ENCODE results near the gene UQCRH. TPM values are rescaled to one million over a fixed set of nuclear protein-coding genes. Genes with fewer than 3 reads are reported as not detected.

UQCRH gene
- total and polyA plus RNA-seq, 2 donors from 2014 or later = 188 to 850 TPM

DNA sequence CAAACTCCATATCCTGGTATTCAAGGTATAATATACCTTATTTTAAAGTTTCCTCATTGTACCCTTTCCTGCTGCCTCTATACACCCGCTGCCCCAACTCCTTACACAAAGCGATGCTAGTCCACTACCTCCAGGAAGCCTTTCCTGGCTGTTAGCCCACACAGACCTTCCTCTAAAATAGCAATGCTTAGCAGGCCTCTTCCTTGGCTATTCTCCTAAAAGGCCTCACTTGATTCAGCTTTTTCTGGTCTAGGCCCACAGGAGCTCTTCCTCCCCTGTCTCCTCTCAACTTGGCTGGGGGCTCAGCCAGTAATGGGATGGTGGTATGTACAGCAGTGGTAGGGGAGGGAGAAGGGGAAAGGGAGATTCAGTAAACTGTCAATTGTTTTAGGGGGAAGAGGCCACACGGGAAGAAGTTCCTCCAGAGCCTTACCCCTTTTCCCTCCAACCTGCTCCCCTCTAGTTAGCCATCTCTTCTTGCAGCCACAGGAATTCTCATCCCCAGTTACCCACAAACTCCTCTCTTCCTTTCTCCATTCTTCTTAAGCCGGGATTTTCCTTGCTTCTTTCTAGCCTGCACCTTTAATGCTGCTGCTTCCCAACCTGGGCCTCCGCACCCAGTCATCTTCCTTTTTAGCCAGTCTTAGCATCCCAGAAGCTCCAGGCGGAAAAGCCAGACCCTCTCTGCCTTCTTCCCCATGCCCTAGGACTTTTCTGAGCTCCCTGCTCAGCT, 2.7 kb upstream of the UQCRH start:
- FAIRE-seq (no peak), DNase-seq (peak in 1 of 5 donors; percentile 32)
- TF ChIP-seq, protein P1, sequence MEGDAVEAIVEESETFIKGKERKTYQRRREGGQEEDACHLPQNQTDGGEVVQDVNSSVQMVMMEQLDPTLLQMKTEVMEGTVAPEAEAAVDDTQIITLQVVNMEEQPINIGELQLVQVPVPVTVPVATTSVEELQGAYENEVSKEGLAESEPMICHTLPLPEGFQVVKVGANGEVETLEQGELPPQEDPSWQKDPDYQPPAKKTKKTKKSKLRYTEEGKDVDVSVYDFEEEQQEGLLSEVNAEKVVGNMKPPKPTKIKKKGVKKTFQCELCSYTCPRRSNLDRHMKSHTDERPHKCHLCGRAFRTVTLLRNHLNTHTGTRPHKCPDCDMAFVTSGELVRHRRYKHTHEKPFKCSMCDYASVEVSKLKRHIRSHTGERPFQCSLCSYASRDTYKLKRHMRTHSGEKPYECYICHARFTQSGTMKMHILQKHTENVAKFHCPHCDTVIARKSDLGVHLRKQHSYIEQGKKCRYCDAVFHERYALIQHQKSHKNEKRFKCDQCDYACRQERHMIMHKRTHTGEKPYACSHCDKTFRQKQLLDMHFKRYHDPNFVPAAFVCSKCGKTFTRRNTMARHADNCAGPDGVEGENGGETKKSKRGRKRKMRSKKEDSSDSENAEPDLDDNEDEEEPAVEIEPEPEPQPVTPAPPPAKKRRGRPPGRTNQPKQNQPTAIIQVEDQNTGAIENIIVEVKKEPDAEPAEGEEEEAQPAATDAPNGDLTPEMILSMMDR (IDR thresholded peaks at IDR 0.05; ENCODE audit: borderline replicate concordance, extremely low read depth, insufficient read depth) = no peak
- Histone ChIP-seq H3K36me3 (ENCODE audit: control insufficient read depth in 2 of 3, insufficient read depth in 3 of 3, low read length in 3 of 3) (peaks cover 9 to 17% (median 15%) of the 10 kb centered on the region in 3 donors), H3K9me3 (ENCODE audit: control insufficient read depth in 2 of 3, insufficient read depth in 1 of 3, low read length in 3 of 3) (no peaks in the 10 kb centered on the region), H3K27me3 (ENCODE audit: control insufficient read depth, insufficient read depth, low read length) (no peaks in the 10 kb centered on the region), H3K4me3 (ENCODE audit: low read length in 3 of 3) (peak overlapping the region; percentile 36 to 88 (median 88)), H3K27ac (ENCODE audit: low read depth in 2 of 2, low read length in 2 of 2) (peak overlapping the region; percentile 96 to 98), H3K9ac (ENCODE audit: low read length in 3 of 3) (peak overlapping the region; percentile 44 to 97 (median 90)), H3K4me1 (ENCODE audit: control insufficient read depth in 2 of 3, insufficient read depth in 2 of 3, low read depth in 1 of 3, low read length in 3 of 3) (peaks cover 0 to 17% (median 9%) of the 10 kb centered on the region in 3 donors)
- intact Hi-C loops (cut with DNase I) = no loop called here

DNA sequence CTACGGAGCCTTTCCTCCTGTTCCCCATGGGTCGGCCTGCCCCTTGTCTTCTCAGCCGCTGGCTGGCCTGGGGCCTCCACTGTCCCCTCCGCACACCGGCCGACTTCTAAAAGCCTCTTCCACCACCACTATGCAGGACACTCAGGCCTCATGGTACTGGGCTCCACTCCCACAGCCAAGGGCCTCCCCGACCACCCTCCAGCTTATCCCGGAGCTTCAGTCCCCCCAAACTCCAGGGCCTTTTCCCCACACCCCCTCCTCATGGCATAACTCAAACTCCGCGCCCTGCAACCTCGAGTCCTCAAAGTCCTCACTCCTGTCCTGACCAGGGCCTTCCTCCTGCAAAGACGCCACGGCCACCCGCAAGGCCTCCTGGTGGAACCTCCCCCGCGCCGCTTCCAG, 2.1 kb upstream of the UQCRH start:
- FAIRE-seq (no peak), DNase-seq (peak in 2 of 5 donors; percentile 13 to 50)
- H3K4me3 ChIP-seq (ENCODE audit: low read length in 3 of 3) = peak overlapping the region; percentile 36 to 88 (median 88)
- peak overlapping the region; percentile 96 to 98 for H3K27ac ChIP-seq (ENCODE audit: low read depth in 2 of 2, low read length in 2 of 2)
- H3K4me1 ChIP-seq (ENCODE audit: control insufficient read depth in 2 of 3, insufficient read depth in 2 of 3, low read depth in 1 of 3, low read length in 3 of 3) = peaks cover 0 to 17% (median 9%) of the 10 kb centered on the region in 3 donors
- no peaks in the 10 kb centered on the region for H3K27me3 ChIP-seq (ENCODE audit: control insufficient read depth, insufficient read depth, low read length)
- no peaks in the 10 kb centered on the region for H3K9me3 ChIP-seq (ENCODE audit: control insufficient read depth in 2 of 3, insufficient read depth in 1 of 3, low read length in 3 of 3)
- TF ChIP-seq, protein P1 (IDR thresholded peaks at IDR 0.05; ENCODE audit: borderline replicate concordance, extremely low read depth, insufficient read depth) = no peak
- intact Hi-C loops (cut with DNase I) = no loop called here
- H3K36me3 ChIP-seq (ENCODE audit: control insufficient read depth in 2 of 3, insufficient read depth in 3 of 3, low read length in 3 of 3) = peaks cover 9 to 15% (median 13%) of the 10 kb centered on the region in 3 donors
- peak overlapping the region; percentile 44 to 97 (median 90) for H3K9ac ChIP-seq (ENCODE audit: low read length in 3 of 3)

DNA sequence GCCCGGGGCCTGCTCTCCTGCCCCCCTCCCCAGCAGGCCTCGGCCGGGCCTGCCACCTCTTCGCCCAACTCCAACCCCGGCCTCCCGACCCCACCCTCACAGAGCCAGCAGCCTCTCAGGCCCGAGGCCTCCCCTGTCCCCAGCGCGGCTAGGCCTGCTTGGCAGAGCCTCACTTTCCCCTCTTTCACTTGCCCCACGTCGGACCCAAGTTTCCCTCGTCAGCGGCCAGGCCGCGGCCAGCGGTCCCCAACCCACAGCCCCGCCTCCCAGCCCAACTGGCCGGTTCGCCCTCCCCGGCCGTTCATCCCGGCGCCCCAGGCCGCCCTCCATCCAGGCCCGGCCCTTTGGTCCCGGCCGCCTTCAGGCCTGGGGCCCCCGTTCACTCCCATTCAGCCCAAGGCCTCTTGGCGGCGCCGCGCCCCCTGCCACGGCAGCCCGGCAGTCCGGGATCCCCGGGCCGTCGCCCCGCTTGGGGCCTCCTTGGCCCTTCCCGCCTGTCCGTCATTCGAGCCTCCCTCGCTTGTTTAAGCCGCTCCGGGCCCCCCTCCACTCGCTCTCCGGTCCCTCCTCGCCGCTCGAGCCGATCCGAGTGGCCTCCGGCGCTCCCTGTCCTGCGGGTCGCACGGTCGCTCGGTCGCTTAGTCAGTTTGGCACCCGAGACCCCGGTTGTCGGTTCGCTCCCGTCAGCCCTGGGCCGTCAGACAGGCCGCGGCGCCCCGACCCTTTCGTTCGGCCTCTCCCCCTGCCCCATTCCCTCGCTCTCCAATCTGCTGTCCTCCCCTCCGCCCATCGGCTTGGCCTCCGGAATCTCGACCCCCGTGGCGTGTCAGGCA, 1.5 kb upstream of the UQCRH start:
- peak overlapping the region; percentile 96 to 98 for H3K27ac ChIP-seq (ENCODE audit: low read depth in 2 of 2, low read length in 2 of 2)
- peak overlapping the region; percentile 69 to 88 (median 88) for H3K4me3 ChIP-seq (ENCODE audit: low read length in 3 of 3)
- DNase-seq (peak; percentile 67 to 88 (median 80)), FAIRE-seq (no peak)
- H3K9me3 ChIP-seq (ENCODE audit: control insufficient read depth in 2 of 3, insufficient read depth in 1 of 3, low read length in 3 of 3) = no peaks in the 10 kb centered on the region
- no peaks in the 10 kb centered on the region for H3K27me3 ChIP-seq (ENCODE audit: control insufficient read depth, insufficient read depth, low read length)
- H3K4me1 ChIP-seq (ENCODE audit: control insufficient read depth in 2 of 3, insufficient read depth in 2 of 3, low read depth in 1 of 3, low read length in 3 of 3) = peaks cover 0 to 20% (median 9%) of the 10 kb centered on the region in 3 donors
- peak overlapping the region in 2 of 3 donors; percentile 90 to 97 for H3K9ac ChIP-seq (ENCODE audit: low read length in 3 of 3)
- intact Hi-C loops (cut with DNase I) = no loop called here
- TF ChIP-seq, protein P1 (IDR thresholded peaks at IDR 0.05; ENCODE audit: borderline replicate concordance, extremely low read depth, insufficient read depth) = peak; percentile 9
- peaks cover 7 to 9% (median 8%) of the 10 kb centered on the region in 3 donors for H3K36me3 ChIP-seq (ENCODE audit: control insufficient read depth in 2 of 3, insufficient read depth in 3 of 3, low read length in 3 of 3)
